HG02642 (cell line): ENCODE data around the gene DLL1.

Source experiments
- ATAC-seq: cut with Tn5 transposase; IDR thresholded peaks from one replicate; pipeline ENCODE4 v1.9.1; 2021; ENCODE audit warnings: mild to moderate bottlenecking; ENCODE audit not compliant: unreplicated experiment, poor library complexity

The DLL1 gene

GRCh38 chr6:170254315-170255213, 36.3 kb downstream of the DLL1 start:
- ATAC-seq, result no peak

- no peak for ATAC-seq
Observed at GRCh38 chr6:170253910-170254269, 37.0 kb downstream of the DLL1 start.

- ATAC-seq, result no peak
Observed at GRCh38 chr6:170253226-170253909, 37.5 kb downstream of the DLL1 start.

GRCh38 chr6:170251776-170252571, 38.9 kb downstream of the DLL1 start:
- ATAC-seq, result no peak

- ATAC-seq, result no peak
Observed at GRCh38 chr6:170250981-170251775, 39.7 kb downstream of the DLL1 start.

GRCh38 chr6:170250455-170250854, 40.4 kb downstream of the DLL1 start:
- no peak for ATAC-seq

- no peak for ATAC-seq
Observed at GRCh38 chr6:170249817-170250216, 41.1 kb downstream of the DLL1 start.

GRCh38 chr6:170248861-170249600, 41.8 kb downstream of the DLL1 start:
- no peak for ATAC-seq

GRCh38 chr6:170248111-170248805, 42.6 kb downstream of the DLL1 start:
- no peak for ATAC-seq

- no peak for ATAC-seq
Observed at GRCh38 chr6:170247178-170247701, 43.6 kb downstream of the DLL1 start.

- ATAC-seq, result no peak
Observed at GRCh38 chr6:170245475-170245992, 45.3 kb downstream of the DLL1 start.

GRCh38 chr6:170244721-170245474, 46.0 kb downstream of the DLL1 start:
- no peak for ATAC-seq

GRCh38 chr6:170243791-170244291, 47.0 kb downstream of the DLL1 start:
- no peak for ATAC-seq

- ATAC-seq, result no peak
Observed at GRCh38 chr6:170243386-170243785, 47.5 kb downstream of the DLL1 start.

GRCh38 chr6:170238741-170239565, 51.9 kb downstream of the DLL1 start:
- no peak for ATAC-seq

- ATAC-seq, result no peak
Observed at GRCh38 chr6:170237999-170238740, 52.7 kb downstream of the DLL1 start.
